Right ventricle myocardium inferior (tissue), 1 donor: Measurements from ENCODE around the gene C16orf87. TPM values are rescaled to one million over a fixed set of nuclear protein-coding genes. Genes with fewer than 3 reads are reported as not detected.
A peak's percentile ranks its signal among the peaks of the same experiment; 100 is the strongest.

Experiments used
- ATAC-seq: fragments of 200-7000 bp; cut with Tn5 transposase; one replicate; pipeline ENCODE4 v1.9.1; 2020; ENCODE audit warnings: mild to moderate bottlenecking, moderate library complexity
- DNase-seq: peaks from one replicate; pipeline ENCODE4 v3.0.0; 2021; ENCODE audit errors: missing footprints
- intact Hi-C: fragments of 100-400 bp; cut with DNase I; formaldehyde crosslinking; loops from one replicate; pipeline ENCODE4 v1.11.0; 2022
- total RNA-seq: library from RNA; stranded (reverse); fragmentation: NEBNext Ultra II Directional; extraction: Animal tissue kit (Norgen Biotek cat#: 25700); gene quantifications from one replicate; pipeline ENCODE4 v1.2.1, GENCODE V29; 2021
- donor health status: DM: no; HTN: yes; CAD: no; lungs with severe emphysema.

Gene C16orf87
- total RNA-seq, 1 donor from 2014 or later = 13.6 TPM

- DNase-seq = no peak
- no peak for ATAC-seq
- intact Hi-C loops = no loop called here
These were observed 53.2 kb downstream of the C16orf87 start for GRCh38 chr16:46777804-46778203.

- DNase-seq = no peak
- intact Hi-C loops = no loop called here
- no peak for ATAC-seq
These were observed 55.8 kb downstream of the C16orf87 start for GRCh38 chr16:46775214-46775613.

- no peak for DNase-seq
- ATAC-seq = no peak
- intact Hi-C loops = no loop called here
These were observed 56.2 kb downstream of the C16orf87 start for GRCh38 chr16:46774743-46775177.

GRCh38 chr16:46772463-46772862 is 58.5 kb downstream of the C16orf87 start:
- intact Hi-C loops = no loop called here
- ATAC-seq = no peak
- DNase-seq = no peak

- DNase-seq (no peak), ATAC-seq (peak; percentile 25)
- intact Hi-C loops = no loop called here
These were observed 62.2 kb downstream of the C16orf87 start for GRCh38 chr16:46768809-46769208.

GRCh38 chr16:46765050-46765449 is 65.9 kb downstream of the C16orf87 start:
- ATAC-seq = no peak
- intact Hi-C loops = no loop called here
- no peak for DNase-seq

GRCh38 chr16:46763147-46763546 is 67.8 kb downstream of the C16orf87 start:
- intact Hi-C loops = loop anchor here (1.0 kb wide), 1 partner anchor 22 kb away; no protein-coding TSS in a partner anchor
- DNase-seq (peak; percentile 89), ATAC-seq (peak; percentile 88)

- ATAC-seq = no peak
- DNase-seq = no peak
- intact Hi-C loops = no loop called here
These were observed 68.4 kb downstream of the C16orf87 start for GRCh38 chr16:46762583-46762982.

- intact Hi-C loops = no loop called here
- DNase-seq (no peak), ATAC-seq (no peak)
These were observed 71.7 kb downstream of the C16orf87 start for GRCh38 chr16:46759309-46759708.

GRCh38 chr16:46757339-46758050 is 73.5 kb downstream of the C16orf87 start:
- intact Hi-C loops = loop anchor here (1.0 to 2.0 kb wide), 4 partner anchors 9 to 43 kb away; partner anchors contain the start of gene MYLK3
- DNase-seq = peak; percentile 83
- ATAC-seq = peak; percentile 84

GRCh38 chr16:46756772-46757171 is 74.2 kb downstream of the C16orf87 start:
- DNase-seq (peak; percentile 45), ATAC-seq (peak; percentile 24)

GRCh38 chr16:46753015-46753414 is 78.0 kb downstream of the C16orf87 start:
- no peak for ATAC-seq
- no peak for DNase-seq
- intact Hi-C loops = no loop called here

More at GRCh38 chr16:46756772-46757171, 74.2 kb downstream of the C16orf87 start:
- intact Hi-C loops = loop anchor here (1.0 to 2.0 kb wide), 4 partner anchors 8 to 44 kb away; partner anchors contain the start of gene MYLK3

GRCh38 chr16:46751381-46751780 is 79.6 kb downstream of the C16orf87 start:
- intact Hi-C loops = no loop called here
- no peak for ATAC-seq
- DNase-seq = no peak

- ATAC-seq (peak; percentile 58), DNase-seq (peak; percentile 85)
- intact Hi-C loops = loop anchor here (1.0 to 10.0 kb wide), 2 partner anchors 8 to 54 kb away; no protein-coding TSS in a partner anchor
These were observed 81.9 kb downstream of the C16orf87 start for GRCh38 chr16:46748775-46749705.

GRCh38 chr16:46747777-46748651 is 83.0 kb downstream of the C16orf87 start, which contains the start of gene MYLK3:
Gene MYLK3 (minus strand): TSS chr16:46748344. CDS start chr16:46748193, 151 bp downstream.
- peak; percentile 77 for DNase-seq
- ATAC-seq = peak; percentile 83
- intact Hi-C loops = loop anchor here (1.0 to 10.0 kb wide), 2 partner anchors 9 to 53 kb away; no protein-coding TSS in a partner anchor

- DNase-seq (no peak), ATAC-seq (peak; percentile 56)
- intact Hi-C loops = loop anchor here (10.0 kb wide), 1 partner anchor 52 kb away; no protein-coding TSS in a partner anchor
These were observed 83.9 kb downstream of the C16orf87 start for GRCh38 chr16:46746821-46747776.
